ENCODE measurements around the gene FADS1. TPM values are rescaled to one million over a fixed set of nuclear protein-coding genes. Genes with fewer than 3 reads are reported as not detected.

The FADS1 gene
- polyA plus RNA-seq, 1 donor (not counting 4 experiments of a cell fraction or from before 2014, with no cell fraction given) = 34.0 TPM

- Histone ChIP-seq H3K9me3 (ENCODE audit: control insufficient read depth, low read depth, low read length) (no peaks in the 10 kb centered on the region), H3K4me1 (ENCODE audit: control insufficient read depth, extremely low read depth, insufficient read depth, low read length) (peaks cover 21% of the 10 kb centered on the region), H3K9ac (ENCODE audit: control insufficient read depth, extremely low read depth, insufficient read depth, low read length) (no peak overlapping the region), H2AFZ (ENCODE audit: control insufficient read depth, low read length) (no peak overlapping the region), H3K36me3 (ENCODE audit: control insufficient read depth in 2 of 2, extremely low read depth in 1 of 2, insufficient read depth in 2 of 2, low read length in 2 of 2) (peaks cover 2 to 12% of the 10 kb centered on the region in 2 experiments), H3K9me1 (ENCODE audit: control insufficient read depth, extremely low read depth, insufficient read depth, low read length) (no peaks in the 10 kb centered on the region), H3K27me3 (ENCODE audit: control insufficient read depth, extremely low read depth, insufficient read depth, low read length) (no peaks in the 10 kb centered on the region), H3K4me2 (ENCODE audit: control insufficient read depth, extremely low read depth, insufficient read depth, low read depth, low read length) (no peak overlapping the region), H3K27ac (ENCODE audit: control insufficient read depth, insufficient read depth, low read length) (no peak overlapping the region), H4K20me1 (ENCODE audit: control insufficient read depth, extremely low read depth, insufficient read depth, low read length) (no peaks in the 10 kb centered on the region), H3K79me2 (ENCODE audit: control insufficient read depth, insufficient read depth, low read length) (no peaks in the 10 kb centered on the region), H3K4me3 (ENCODE audit: control insufficient read depth in 2 of 3, extremely low read depth in 1 of 3, insufficient read depth in 2 of 3, low read depth in 1 of 3, low read length in 3 of 3) (no peak overlapping the region)
- FAIRE-seq (no peak), DNase-seq (ENCODE audit: low read depth, low spot score) (no peak)
- TF ChIP-seq EZH2 (IDR thresholded peaks at IDR 0.05; ENCODE audit: low read length) (no peak), CTCF (optimal IDR thresholded peaks at IDR 0.05 in 1 of 3, IDR thresholded peaks at IDR 0.05 in 1 of 3, conservative IDR thresholded peaks at IDR 0.05 in 1 of 3; ENCODE audit: extremely low read depth in 1 of 3, insufficient read depth in 2 of 3, low read length in 3 of 3) (no peak)
- dilution Hi-C loops (cut with MboI; ENCODE audit: extremely low pct_ligation_motif_present, low sequenced_read_pairs) = no loop called here
Measured at GRCh38 chr11:61812736-61813411, 3.9 kb downstream of the FADS1 start.

- H3K36me3 ChIP-seq (ENCODE audit: control insufficient read depth in 2 of 2, extremely low read depth in 1 of 2, insufficient read depth in 2 of 2, low read length in 2 of 2) = peaks cover 2 to 12% of the 10 kb centered on the region in 2 experiments
- no peak overlapping the region for H3K27ac ChIP-seq (ENCODE audit: control insufficient read depth, insufficient read depth, low read length)
- no peak overlapping the region for H3K9ac ChIP-seq (ENCODE audit: control insufficient read depth, extremely low read depth, insufficient read depth, low read length)
- no peaks in the 10 kb centered on the region for H3K9me3 ChIP-seq (ENCODE audit: control insufficient read depth, low read depth, low read length)
- FAIRE-seq (no peak), DNase-seq (ENCODE audit: low read depth, low spot score) (no peak)
- dilution Hi-C loops (cut with MboI; ENCODE audit: extremely low pct_ligation_motif_present, low sequenced_read_pairs) = no loop called here
- H2AFZ ChIP-seq (ENCODE audit: control insufficient read depth, low read length) = no peak overlapping the region
- no peaks in the 10 kb centered on the region for H3K79me2 ChIP-seq (ENCODE audit: control insufficient read depth, insufficient read depth, low read length)
- H4K20me1 ChIP-seq (ENCODE audit: control insufficient read depth, extremely low read depth, insufficient read depth, low read length) = no peaks in the 10 kb centered on the region
- no peak overlapping the region for H3K4me2 ChIP-seq (ENCODE audit: control insufficient read depth, extremely low read depth, insufficient read depth, low read depth, low read length)
- no peaks in the 10 kb centered on the region for H3K27me3 ChIP-seq (ENCODE audit: control insufficient read depth, extremely low read depth, insufficient read depth, low read length)
- H3K9me1 ChIP-seq (ENCODE audit: control insufficient read depth, extremely low read depth, insufficient read depth, low read length) = no peaks in the 10 kb centered on the region
- no peak overlapping the region for H3K4me3 ChIP-seq (ENCODE audit: control insufficient read depth in 2 of 3, extremely low read depth in 1 of 3, insufficient read depth in 2 of 3, low read depth in 1 of 3, low read length in 3 of 3)
- no peak for TF ChIP-seq CTCF (optimal IDR thresholded peaks at IDR 0.05 in 1 of 3, IDR thresholded peaks at IDR 0.05 in 1 of 3, conservative IDR thresholded peaks at IDR 0.05 in 1 of 3; ENCODE audit: extremely low read depth in 1 of 3, insufficient read depth in 2 of 3, low read length in 3 of 3)
- TF ChIP-seq EZH2 (IDR thresholded peaks at IDR 0.05; ENCODE audit: low read length) = no peak
- H3K4me1 ChIP-seq (ENCODE audit: control insufficient read depth, extremely low read depth, insufficient read depth, low read length) = peaks cover 17% of the 10 kb centered on the region
Measured at GRCh38 chr11:61811831-61812230, 5.0 kb downstream of the FADS1 start.

Measured in keratinocyte (primary cell).